ENCODE measurements around the gene RPS2.
"Not testable (repeated sequence)": the region's sequence is repeated elsewhere in the genome, so short reads cannot be mapped to it uniquely, and the experiment has no call there.

RPS2 gene

GRCh38 chr16:1964506-1965395 is at the start of gene RPS2:
TSS of gene RPS2 (minus strand) at chr16:1964826. CDS start at chr16:1964625, 201 bp downstream.
- DNase-seq (ENCODE audit: low read depth in 2 of 2), result peak; percentile 97 to 98

- no peak for DNase-seq (ENCODE audit: low read depth in 2 of 2)
Observed at GRCh38 chr16:2013527-2013926, 48.9 kb upstream of the RPS2 start.

- DNase-seq (ENCODE audit: low read depth in 2 of 2), result not testable (repeated sequence)
Observed at GRCh38 chr16:2011726-2012125, 47.1 kb upstream of the RPS2 start.

GRCh38 chr16:2009791-2010510 is 45.3 kb upstream of the RPS2 start, which contains the start of gene ZNF598:
TSS of gene ZNF598 (minus strand) at chr16:2009821.
- DNase-seq (ENCODE audit: low read depth in 2 of 2), result peak; percentile 56 to 69

- DNase-seq (ENCODE audit: low read depth in 2 of 2), result no peak
Observed at GRCh38 chr16:2009164-2009711, 44.6 kb upstream of the RPS2 start.

- no peak for DNase-seq (ENCODE audit: low read depth in 2 of 2)
Observed at GRCh38 chr16:2008631-2009163, 44.1 kb upstream of the RPS2 start.

- no peak for DNase-seq (ENCODE audit: low read depth in 2 of 2)
Observed at GRCh38 chr16:2008009-2008526, 43.4 kb upstream of the RPS2 start.

GRCh38 chr16:2007081-2007836 is 42.6 kb upstream of the RPS2 start:
- no peak for DNase-seq (ENCODE audit: low read depth in 2 of 2)

GRCh38 chr16:2006317-2006716 is 41.7 kb upstream of the RPS2 start:
- no peak for DNase-seq (ENCODE audit: low read depth in 2 of 2)

GRCh38 chr16:2005646-2006045 is 41.0 kb upstream of the RPS2 start:
- DNase-seq (ENCODE audit: low read depth in 2 of 2), result no peak

GRCh38 chr16:2004795-2005517 is 40.3 kb upstream of the RPS2 start:
- DNase-seq (ENCODE audit: low read depth in 2 of 2), result no peak

GRCh38 chr16:2003827-2004641 is 39.4 kb upstream of the RPS2 start:
- peak; percentile 77 to 89 for DNase-seq (ENCODE audit: low read depth in 2 of 2)

- DNase-seq (ENCODE audit: low read depth in 2 of 2), result no peak
Observed at GRCh38 chr16:2003231-2003826, 38.7 kb upstream of the RPS2 start.

- no peak for DNase-seq (ENCODE audit: low read depth in 2 of 2)
Observed at GRCh38 chr16:2002406-2003230, 38.0 kb upstream of the RPS2 start.

- DNase-seq (ENCODE audit: low read depth in 2 of 2), result no peak
Observed at GRCh38 chr16:2001456-2002355, 37.1 kb upstream of the RPS2 start.

- DNase-seq (ENCODE audit: low read depth in 2 of 2), result no peak
Observed at GRCh38 chr16:2001035-2001434, 36.4 kb upstream of the RPS2 start.

GRCh38 chr16:1999866-2000514 is 35.4 kb upstream of the RPS2 start:
- DNase-seq (ENCODE audit: low read depth in 2 of 2), result no peak
